KMS-11 (cell line): Measurements from ENCODE around the gene TEKT5.
A peak's percentile ranks its signal among the peaks of the same experiment; 100 is the strongest.

Experiments
- H2AFZ ChIP-seq: fragments of 200-600 bp; sonication (generic); 2 replicates; pipeline ENCODE4 v1.6.1; 2016; ENCODE audit warnings: antibody characterized with exemption, mixed run types, low read depth
- H3K27ac ChIP-seq: fragments of 200-600 bp; sonication (generic); 2 replicates; pipeline ENCODE4 v1.6.1; 2016; ENCODE audit warnings: mild to moderate bottlenecking, mixed run types
- H3K27me3 ChIP-seq: fragments of 200-600 bp; sonication (generic); 2 replicates; pipeline ENCODE4 v1.6.1; 2017; ENCODE audit warnings: mild to moderate bottlenecking, low read depth, mixed run types, moderate library complexity; ENCODE audit not compliant: insufficient read depth
- H3K36me3 ChIP-seq: fragments of 200-600 bp; sonication (generic); 2 replicates; pipeline ENCODE4 v1.6.1; 2017; ENCODE audit warnings: mild to moderate bottlenecking, mixed run types; ENCODE audit not compliant: insufficient read depth
- H3K4me1 ChIP-seq: fragments of 200-600 bp; sonication (generic); 2 replicates; pipeline ENCODE4 v1.6.1; 2016; ENCODE audit warnings: mild to moderate bottlenecking, low read depth, mixed run types; ENCODE audit not compliant: poor library complexity, severe bottlenecking
- H3K4me2 ChIP-seq: fragments of 200-600 bp; sonication (generic); 2 replicates; pipeline ENCODE4 v1.7.0; 2016; ENCODE audit warnings: mild to moderate bottlenecking, mixed run types
- H3K4me3 ChIP-seq: fragments of 200-600 bp; sonication (generic); IDR thresholded peaks from 2 replicates; pipeline ENCODE4 v1.6.1; 2017; ENCODE audit warnings: low read depth, low read length, mixed read lengths; ENCODE audit not compliant: insufficient read depth
- H3K79me2 ChIP-seq: fragments of 200-600 bp; sonication (generic); 2 replicates; pipeline ENCODE4 v1.6.1; 2016; ENCODE audit warnings: low read depth, mixed run types; ENCODE audit not compliant: insufficient read depth
- H3K9ac ChIP-seq: fragments of 200-600 bp; sonication (generic); 2 replicates; pipeline ENCODE4 v1.6.1; 2016; ENCODE audit warnings: mild to moderate bottlenecking, mixed run types
- H4K20me1 ChIP-seq: fragments of 200-600 bp; sonication (generic); 2 replicates; pipeline ENCODE4 v1.6.1; 2016; ENCODE audit warnings: mild to moderate bottlenecking, mixed run types; ENCODE audit not compliant: insufficient read depth
- CTCF ChIP-seq: fragments of 200-600 bp; sonication (generic); conservative IDR thresholded peaks from 2 replicates; pipeline ENCODE4 v1.6.1; 2017; ENCODE audit warnings: low read depth, mild to moderate bottlenecking, antibody characterized with exemption, low read length, moderate library complexity, mixed read lengths

The TEKT5 gene

GRCh38 chr16:10731790-10732189 is 37.1 kb upstream of the TEKT5 start:
- H3K27me3 ChIP-seq, result peaks cover 8% of the 10 kb centered on the region; the same call in 1 of the 2 replicates
- H3K27ac ChIP-seq, result no peak overlapping the region
- H3K9ac ChIP-seq, result no peak overlapping the region
- H3K36me3 ChIP-seq, result no peaks in the 10 kb centered on the region
- H3K4me2 ChIP-seq, result no peak overlapping the region
- no peaks in the 10 kb centered on the region for H4K20me1 ChIP-seq
- no peak overlapping the region for H2AFZ ChIP-seq
- H3K4me3 ChIP-seq, result no peak overlapping the region
- H3K79me2 ChIP-seq, result no peaks in the 10 kb centered on the region
- no peak for TF ChIP-seq CTCF
- peaks cover 37% of the 10 kb centered on the region for H3K4me1 ChIP-seq

DNA sequence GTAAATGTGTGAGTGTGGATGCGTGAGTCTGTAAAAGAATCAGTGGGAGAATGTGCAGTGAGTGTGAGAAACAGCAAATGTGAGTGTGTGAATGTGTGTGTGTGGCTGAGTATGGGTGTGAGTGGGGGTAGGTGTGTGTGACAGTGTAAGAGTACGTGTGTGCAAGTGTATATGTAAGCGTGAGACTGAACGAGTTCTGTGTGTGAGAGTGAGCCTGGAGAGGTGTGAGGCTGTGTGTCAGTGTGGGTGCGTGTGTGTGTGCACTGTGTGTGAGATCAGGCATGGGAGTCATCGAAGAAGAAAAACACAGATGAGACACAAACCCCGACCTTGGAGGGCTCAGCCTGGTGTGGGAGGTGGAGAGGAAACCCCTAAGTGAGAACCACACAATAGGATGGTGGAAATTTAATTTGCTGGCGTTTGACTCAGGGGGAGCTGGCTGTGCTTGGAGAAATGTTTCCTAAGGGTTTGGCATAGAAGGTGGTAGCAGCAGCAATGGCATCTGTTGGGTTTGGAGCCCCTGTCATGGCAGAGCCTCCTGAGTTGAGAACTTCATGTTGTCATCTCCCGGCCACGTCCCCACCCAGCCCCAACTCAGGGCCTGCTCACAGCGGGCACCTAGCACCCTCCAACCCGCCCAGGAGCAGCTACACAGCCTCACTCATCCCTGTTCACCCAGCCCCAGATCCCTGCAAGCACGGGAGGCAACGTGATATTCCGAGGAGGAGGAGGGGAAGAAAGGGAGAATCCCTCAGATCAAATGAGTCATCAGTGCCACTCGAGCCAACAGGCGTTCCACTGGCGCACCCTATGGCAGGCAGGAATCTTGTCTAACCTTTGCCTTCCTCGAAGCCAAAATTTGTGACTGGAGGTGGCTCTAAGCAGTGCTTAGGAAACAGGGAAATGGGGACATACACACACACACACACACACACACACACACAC is 34.6 kb upstream of the TEKT5 start:
- Histone ChIP-seq H3K4me2 (peak overlapping the region; percentile 40), H3K27ac (no peak overlapping the region), H3K4me3 (no peak overlapping the region), H4K20me1 (no peaks in the 10 kb centered on the region), H3K9ac (no peak overlapping the region), H3K4me1 (peaks cover 37% of the 10 kb centered on the region), H3K79me2 (no peaks in the 10 kb centered on the region), H2AFZ (no peak overlapping the region), H3K27me3 (peaks cover 8% of the 10 kb centered on the region; the same call in 1 of the 2 replicates), H3K36me3 (no peaks in the 10 kb centered on the region)
- TF ChIP-seq CTCF, result no peak

DNA sequence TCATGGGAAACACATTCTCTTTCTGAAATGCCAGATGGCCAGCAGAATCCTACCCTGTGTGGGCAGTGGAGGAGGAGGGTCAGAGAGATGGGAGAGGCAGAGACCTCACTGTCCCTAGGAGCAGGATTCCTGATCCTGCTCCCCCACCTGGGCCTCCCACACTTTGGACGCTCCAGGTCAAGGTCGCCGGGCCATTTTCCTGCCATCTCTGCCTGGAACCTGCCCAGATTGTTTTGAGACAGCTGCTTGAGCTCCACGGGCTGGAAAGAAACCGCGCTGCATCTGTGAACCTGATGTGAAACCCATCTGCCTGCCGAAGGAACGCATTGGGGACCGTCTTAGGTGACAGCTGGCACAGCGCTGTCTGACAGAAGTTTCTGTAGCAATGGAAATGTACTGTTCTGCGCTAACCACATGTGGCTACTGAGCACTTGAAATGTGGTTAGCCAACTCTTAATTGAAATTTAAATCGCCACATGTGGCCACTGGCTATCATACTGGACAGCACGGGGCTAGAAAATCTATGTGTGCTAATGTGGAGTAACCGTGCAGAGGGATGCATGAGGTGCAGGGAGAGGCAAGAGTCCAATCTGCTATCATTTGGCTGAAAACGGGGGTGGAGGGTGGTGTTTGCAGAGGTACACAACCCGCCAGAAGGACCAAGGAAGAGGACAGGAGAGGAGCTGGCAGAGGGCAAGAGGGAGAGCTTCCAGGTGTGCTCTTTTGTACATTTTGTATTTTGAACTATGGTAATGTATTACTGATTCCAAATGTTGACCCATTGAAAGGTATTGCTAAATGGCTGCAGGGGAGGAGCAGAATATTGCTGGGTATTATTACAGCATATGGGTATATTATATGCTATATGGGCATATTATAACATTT is 33.5 kb upstream of the TEKT5 start:
- no peaks in the 10 kb centered on the region for H4K20me1 ChIP-seq
- peak overlapping the region; percentile 62 for H3K4me2 ChIP-seq

More for the DNA sequence above, 33.5 kb upstream of the TEKT5 start:
- H2AFZ ChIP-seq, result no peak overlapping the region; the same call in 1 of the 2 replicates
- peaks cover 8% of the 10 kb centered on the region; the same call in 1 of the 2 replicates for H3K27me3 ChIP-seq
- TF ChIP-seq CTCF, result no peak
- no peaks in the 10 kb centered on the region for H3K36me3 ChIP-seq
- H3K79me2 ChIP-seq, result no peaks in the 10 kb centered on the region
- peak overlapping the region; percentile 25; the same call in 1 of the 2 replicates for H3K27ac ChIP-seq
- H3K9ac ChIP-seq, result no peak overlapping the region
- H3K4me3 ChIP-seq, result no peak overlapping the region
- H3K4me1 ChIP-seq, result peaks cover 37% of the 10 kb centered on the region
